ENCODE results near the gene ARL8A. TPM values are rescaled to one million over a fixed set of nuclear protein-coding genes. Genes with fewer than 3 reads are reported as not detected.
"Not testable (repeated sequence)": the region's sequence is repeated elsewhere in the genome, so short reads cannot be mapped to it uniquely, and the experiment has no call there.

Gene ARL8A
- total RNA-seq, 1 experiment from 2014 or later = 29.0 TPM

DNA sequence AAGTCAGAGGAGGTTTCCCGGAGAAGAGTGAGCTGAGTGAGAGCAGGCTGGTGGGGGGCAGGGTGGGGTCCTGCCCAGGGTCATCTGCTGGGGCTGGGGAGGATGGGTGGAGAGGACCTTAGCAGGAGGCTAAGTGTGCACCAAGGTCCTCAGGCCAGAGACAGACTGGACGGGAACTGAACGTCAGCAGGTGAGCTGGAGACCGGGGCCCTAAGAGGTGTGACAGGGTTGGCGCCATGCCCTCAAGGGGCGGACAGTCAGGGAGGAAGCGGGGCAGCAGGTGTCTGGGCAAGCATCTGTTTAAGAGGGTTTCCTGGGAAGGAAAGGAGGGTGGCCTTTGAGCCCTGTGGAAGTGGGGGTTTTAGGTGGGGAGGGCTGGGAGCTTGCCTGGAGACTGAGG, 29.5 kb upstream of the ARL8A start:
- no peak for DNase-seq (ENCODE audit: low read depth)

DNA sequence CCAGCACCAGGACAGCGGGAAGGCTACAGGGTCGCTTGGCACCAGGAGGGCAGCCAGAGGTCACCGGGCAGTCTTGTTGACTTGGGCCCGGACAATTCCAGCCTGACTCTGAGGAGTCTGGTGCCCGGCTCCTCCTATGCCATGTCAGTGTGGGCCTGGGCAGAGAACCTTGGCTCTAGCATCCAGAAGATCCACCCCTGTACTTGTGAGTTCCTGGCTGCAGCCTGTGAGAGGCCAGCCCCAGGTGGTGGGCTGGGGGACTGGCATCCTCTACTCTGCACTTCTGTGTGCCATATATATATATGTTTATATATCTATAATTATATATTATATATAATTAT, 27.4 kb upstream of the ARL8A start:
- no peak for DNase-seq (ENCODE audit: low read depth)

- no peak for DNase-seq (ENCODE audit: low read depth)
Measured at GRCh38 chr1:202171292-202172014, 26.9 kb upstream of the ARL8A start.

GRCh38 chr1:202170726-202171125, 26.2 kb upstream of the ARL8A start:
- no peak for DNase-seq (ENCODE audit: low read depth)

DNA sequence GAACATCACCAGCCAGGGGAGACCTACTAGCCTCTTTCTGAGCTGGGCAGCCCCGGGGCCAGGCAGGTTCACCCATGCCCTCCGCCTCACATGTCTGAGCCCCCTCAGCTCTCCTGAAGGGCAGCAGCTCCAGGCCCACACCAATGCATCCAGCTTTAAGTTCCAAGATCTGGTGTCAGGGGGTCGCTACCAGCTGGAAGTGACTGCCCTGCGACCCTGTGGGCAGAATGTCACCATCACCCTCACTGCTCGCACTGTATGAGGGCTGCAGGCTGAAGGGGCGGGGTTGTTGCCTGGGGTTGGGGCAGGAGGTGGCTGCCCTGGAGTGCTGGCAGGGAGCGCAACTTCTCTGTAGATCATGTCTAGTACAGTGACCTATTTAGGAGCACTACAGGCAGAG, 24.3 kb upstream of the ARL8A start:
- DNase-seq (ENCODE audit: low read depth) = no peak

DNA sequence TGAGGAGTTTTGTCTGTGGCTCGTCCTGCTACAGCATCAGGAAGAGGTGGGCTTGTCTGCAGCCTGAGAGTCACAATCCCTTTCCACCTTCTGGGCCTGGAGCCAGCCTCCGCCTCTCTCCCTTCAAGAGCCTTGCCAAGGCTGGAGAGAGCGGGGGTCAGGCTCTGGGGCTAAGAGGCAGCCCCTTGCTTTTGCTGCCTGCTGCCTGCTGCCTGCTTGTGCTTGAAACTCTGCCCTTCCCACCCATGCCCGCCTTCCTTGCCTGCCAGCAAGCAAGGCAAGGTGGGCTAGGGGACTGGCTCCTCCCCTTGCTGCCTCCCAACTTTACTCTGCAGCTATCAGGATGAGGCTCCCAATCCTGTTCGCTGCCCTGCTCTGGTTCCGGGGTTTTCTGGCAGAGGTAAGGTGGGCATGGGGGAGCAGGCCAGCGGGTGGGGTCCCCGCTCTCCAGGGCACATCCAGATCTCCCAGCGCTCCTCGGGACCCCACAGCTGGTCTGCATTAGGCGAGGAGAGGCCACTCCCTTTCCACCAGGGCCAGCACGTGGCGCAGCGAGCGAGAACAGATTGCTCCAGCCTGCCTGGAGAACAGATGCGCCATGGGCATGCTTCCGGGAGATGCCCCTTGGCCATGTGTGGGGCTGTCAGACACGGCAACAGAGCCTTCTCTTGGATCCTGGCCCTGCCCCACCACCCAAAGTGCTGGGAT, 23.3 kb upstream of the ARL8A start:
- no peak for DNase-seq (ENCODE audit: low read depth)

DNA sequence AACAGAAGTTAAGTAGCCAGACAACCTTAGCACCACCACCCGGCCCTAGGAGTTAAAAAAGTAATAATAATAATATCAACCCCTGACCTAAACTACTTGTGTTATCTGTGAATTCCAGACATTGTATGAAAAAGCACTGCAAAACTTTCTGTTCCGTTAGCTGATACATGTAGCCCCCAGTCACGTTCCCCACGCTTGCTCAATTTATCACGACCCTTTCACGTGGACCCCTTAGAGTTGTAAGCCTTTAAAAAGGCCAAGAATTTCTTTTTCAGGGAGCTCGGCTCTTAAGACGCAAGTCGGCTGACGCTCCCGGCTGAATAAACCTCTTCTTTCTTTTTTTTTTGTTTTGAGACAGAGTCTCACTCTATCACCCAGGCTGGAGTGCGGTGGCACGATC, 22.5 kb upstream of the ARL8A start:
- DNase-seq (ENCODE audit: low read depth) = not testable (repeated sequence)

GRCh38 chr1:202165942-202166843, 21.7 kb upstream of the ARL8A start:
- no peak for DNase-seq (ENCODE audit: low read depth)

- no peak for DNase-seq (ENCODE audit: low read depth)
Measured at GRCh38 chr1:202165267-202165941, 20.9 kb upstream of the ARL8A start.

DNA sequence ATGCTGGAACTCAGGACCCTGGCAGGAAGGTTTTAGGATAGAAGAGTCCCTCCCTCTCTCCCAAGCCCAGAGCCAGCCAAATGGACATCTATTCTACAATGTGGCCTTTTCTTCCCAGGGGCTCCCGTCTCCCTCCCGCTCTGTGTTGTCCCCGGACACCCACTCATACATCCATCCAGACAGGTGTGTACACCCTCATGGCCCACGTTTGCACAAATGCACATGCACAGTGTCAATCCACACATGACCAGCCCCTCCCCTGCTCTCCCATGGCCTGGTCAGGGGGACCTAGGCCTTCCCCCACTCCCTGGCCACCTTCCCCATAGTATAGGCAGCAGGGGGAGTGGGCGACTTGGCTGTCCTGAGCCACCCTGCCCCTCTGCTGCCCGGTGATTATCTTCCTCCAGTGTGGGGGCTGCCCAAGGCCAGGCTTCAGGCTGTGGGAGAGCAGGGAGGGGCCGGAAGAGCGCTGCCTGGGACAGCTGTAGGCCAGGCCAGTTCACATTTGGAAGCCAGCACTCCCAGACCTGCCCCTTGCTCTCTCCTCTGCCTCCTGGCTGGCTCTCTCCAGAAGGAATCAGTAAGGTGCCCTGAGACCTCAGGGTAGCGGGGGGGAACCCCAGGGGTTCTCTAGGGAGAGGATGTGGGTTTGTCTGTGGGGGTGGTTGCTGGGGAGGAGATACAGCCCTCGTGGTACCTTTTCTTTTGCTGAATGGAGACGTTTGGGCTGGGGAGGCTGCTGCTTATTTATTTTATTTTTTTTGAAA, 19.9 kb upstream of the ARL8A start:
- no peak for DNase-seq (ENCODE audit: low read depth)

DNA sequence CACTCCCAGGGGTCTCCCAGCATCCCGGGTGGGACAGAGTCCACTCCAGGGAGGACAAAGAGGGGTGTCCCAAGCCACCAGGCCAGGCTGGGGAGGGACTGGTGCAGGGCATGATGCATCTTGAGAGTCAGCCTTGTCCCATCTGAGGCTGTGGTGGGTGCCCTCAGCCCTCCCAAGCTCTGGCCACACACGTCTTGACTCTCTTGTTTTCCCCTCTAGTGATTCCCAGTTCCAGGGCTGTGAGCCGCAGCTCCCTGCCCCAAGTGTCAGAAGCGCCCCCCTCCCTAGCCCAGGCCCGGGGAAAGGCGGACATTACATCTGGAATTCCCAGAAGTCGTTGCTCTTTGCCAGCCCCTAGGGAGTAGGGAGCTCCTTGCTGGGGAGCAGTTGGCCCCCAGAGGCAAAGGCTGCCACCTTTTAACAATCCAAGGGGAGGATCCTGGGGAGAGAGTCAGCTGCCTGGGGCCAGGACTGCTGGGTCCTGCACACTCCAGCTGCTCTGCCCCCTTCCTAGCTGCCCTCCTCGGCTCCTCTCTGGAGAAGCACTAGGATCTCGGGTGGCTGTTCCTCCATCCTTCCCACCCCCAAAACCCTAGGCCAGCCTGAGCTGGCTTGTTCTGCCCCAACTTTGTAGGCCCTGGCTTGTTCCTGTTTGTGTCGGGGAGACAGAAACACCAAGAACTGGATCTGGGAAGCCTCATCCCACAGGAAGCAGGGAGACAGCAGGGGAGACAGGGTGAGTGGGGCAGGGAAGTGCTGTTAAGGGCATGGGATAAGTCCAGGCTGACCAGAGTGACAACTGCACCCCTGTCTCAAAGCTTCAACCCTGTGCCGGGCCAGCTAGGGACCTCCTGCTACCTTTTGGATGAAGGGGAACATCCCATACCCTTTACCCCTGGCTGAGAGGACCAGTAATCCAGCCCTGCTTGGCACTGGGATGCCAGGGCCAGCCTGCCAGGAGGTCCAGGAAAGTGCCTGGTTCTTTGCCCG, 19.0 kb upstream of the ARL8A start:
- no peak for DNase-seq (ENCODE audit: low read depth)

- no peak for DNase-seq (ENCODE audit: low read depth)
Measured at GRCh38 chr1:202162418-202163280, 18.1 kb upstream of the ARL8A start.

DNA sequence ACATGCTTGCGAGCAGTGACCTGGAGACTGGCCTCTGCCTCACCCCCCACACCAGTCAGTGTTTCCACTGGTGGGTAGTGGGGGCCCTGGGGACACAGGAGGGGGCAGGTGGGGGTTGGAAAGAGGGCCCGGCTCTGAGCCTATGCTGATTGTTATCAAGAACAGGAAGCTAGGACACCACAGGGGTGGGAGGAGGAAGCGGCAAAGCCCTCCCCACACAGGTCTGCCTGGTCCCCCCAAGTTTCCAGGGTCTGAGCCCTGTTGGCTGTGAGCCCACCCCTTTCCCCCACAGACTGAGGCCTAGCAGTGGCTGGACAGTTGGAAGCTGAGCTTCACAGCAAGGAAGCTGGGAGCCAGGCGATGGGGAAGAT, 17.5 kb upstream of the ARL8A start:
- DNase-seq (ENCODE audit: low read depth) = no peak

DNA sequence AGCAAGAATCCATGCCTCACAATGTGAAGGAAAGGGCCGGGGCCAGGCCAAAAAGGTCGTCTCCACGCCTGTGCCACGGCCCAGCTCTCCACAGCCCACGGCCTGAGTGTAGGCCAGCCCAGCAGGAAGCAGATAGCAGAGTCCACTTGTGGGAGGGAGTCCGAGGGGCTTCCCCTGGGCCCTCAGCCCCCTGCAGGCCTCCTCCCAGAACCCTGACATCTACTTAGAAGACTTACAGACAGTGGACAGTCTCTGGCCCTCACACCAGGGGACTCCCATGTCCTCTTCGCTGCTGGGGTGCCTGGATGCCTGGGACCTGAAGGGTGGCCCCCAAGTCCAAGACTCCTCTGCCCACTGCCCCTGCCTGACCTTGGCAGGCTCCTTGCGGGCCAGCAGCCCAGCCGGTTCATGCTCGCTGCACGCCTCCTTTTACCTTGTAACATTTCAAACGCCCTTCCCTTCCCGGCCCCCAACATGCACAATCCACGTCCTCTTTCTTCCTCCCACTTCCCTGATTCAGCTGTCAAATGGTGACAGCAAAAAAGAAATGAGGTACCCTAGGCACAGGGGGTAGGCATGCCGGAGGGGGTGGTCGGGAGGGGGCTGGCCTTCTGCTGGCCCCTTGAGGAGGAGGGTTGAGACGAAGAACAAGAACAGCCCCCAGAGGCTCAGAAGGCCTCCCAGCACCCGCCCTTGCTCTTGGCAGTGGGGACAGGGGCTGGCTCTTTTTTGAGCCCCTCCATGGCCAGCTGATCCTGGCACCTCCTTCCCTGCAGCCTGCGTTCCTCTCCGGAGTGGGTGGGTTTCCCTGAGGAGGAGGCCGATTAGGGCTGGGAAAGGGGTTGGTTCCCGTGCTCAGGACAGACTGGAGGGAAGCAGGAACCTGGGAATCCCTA, 16.9 kb upstream of the ARL8A start:
- DNase-seq (ENCODE audit: low read depth) = no peak

- peak; percentile 55 for DNase-seq (ENCODE audit: low read depth)
Measured at GRCh38 chr1:202160377-202160940, 15.9 kb upstream of the ARL8A start, which contains the start of gene PTPN7. TSS of gene PTPN7 (minus strand) at chr1:202160602. CDS start at chr1:202159402, 1,200 bp downstream.

- DNase-seq (ENCODE audit: low read depth) = no peak
Measured at GRCh38 chr1:202159534-202160371, 15.2 kb upstream of the ARL8A start.
